CD14-positive monocyte (primary cell): ENCODE results near the gene UROC1. TPM values are rescaled to one million over a fixed set of nuclear protein-coding genes. Genes with fewer than 3 reads are reported as not detected.
A peak's percentile ranks its signal among the peaks of the same experiment; 100 is the strongest.

Experiments used
- DNase-seq, 3 donors: peaks; one replicate each; pipeline ENCODE4 v3.0.0-alpha.2; 2011 to 2022
- H2AFZ ChIP-seq: 2 replicates; pipeline ENCODE4 v1.6.0; 2012; ENCODE audit warnings: mild to moderate bottlenecking, low read depth, low read length, inconsistent platforms; ENCODE audit not compliant: insufficient read depth, poor library complexity, severe bottlenecking
- H3K27ac ChIP-seq, 2 donors: 1 replicate in 1 of 2; 2 replicates in 1 of 2; pipeline ENCODE4 v1.5.1; 2012 to 2013; ENCODE audit warnings: low read length in 2 of 2, control low read depth in 1 of 2, inconsistent platforms in 1 of 2, low read depth in 1 of 2, mild to moderate bottlenecking in 1 of 2
- H3K27me3 ChIP-seq, 2 donors: one replicate each; pipeline versions ENCODE4 v1.6.0 to v1.6.1; 2011 to 2013; ENCODE audit warnings: low read length in 2 of 2; ENCODE audit not compliant: control insufficient read depth in 2 of 2, insufficient read depth in 2 of 2
- H3K36me3 ChIP-seq, 2 donors: replicated peaks in 1 of 2; 1 replicate in 1 of 2; 2 replicates in 1 of 2; pipeline versions ENCODE4 v1.5.1 to v1.6.1; 2012 to 2013; ENCODE audit warnings: low read length in 2 of 2, control low read depth in 1 of 2, inconsistent platforms in 1 of 2, mild to moderate bottlenecking in 1 of 2; ENCODE audit not compliant: insufficient read depth in 2 of 2, control insufficient read depth in 1 of 2
- H3K4me1 ChIP-seq, 2 donors: 1 replicate in 1 of 2; 2 replicates in 1 of 2; pipeline versions ENCODE4 v1.5.1 to v1.6.1; 2012 to 2013; ENCODE audit warnings: low read length in 2 of 2, control low read depth in 1 of 2, inconsistent platforms in 1 of 2, mild to moderate bottlenecking in 1 of 2, moderate library complexity in 1 of 2; ENCODE audit not compliant: insufficient read depth in 2 of 2, control insufficient read depth in 1 of 2
- H3K4me2 ChIP-seq: replicated peaks from 2 replicates; pipeline ENCODE3; 2012; ENCODE audit warnings: low read length, moderate library complexity, mild to moderate bottlenecking; ENCODE audit not compliant: poor library complexity, severe bottlenecking; ENCODE audit errors: extremely low read depth
- H3K4me3 ChIP-seq, 3 experiments: fragments of 200-600 bp in 1 of 3; sonication (generic) in 1 of 3; replicated peaks in 1 of 3; 1 replicate in 2 of 3; 2 replicates in 1 of 3; pipeline ENCODE4 v1.5.1; 2011 to 2013; ENCODE audit warnings: low read length in 3 of 3, mild to moderate bottlenecking in 3 of 3, control low read depth in 2 of 3, low read depth in 2 of 3, inconsistent platforms in 1 of 3, moderate library complexity in 1 of 3
- H3K79me2 ChIP-seq: 2 replicates; pipeline ENCODE4 v1.6.0; 2012; ENCODE audit warnings: mild to moderate bottlenecking, control low read depth, inconsistent platforms, low read length, moderate library complexity; ENCODE audit not compliant: insufficient read depth
- H3K9ac ChIP-seq: 2 replicates; pipeline ENCODE4 v1.6.0; 2017; ENCODE audit warnings: low read length, mild to moderate bottlenecking; ENCODE audit not compliant: insufficient read depth, poor library complexity, severe bottlenecking
- H3K9me3 ChIP-seq, 2 donors: replicated peaks in 1 of 2; 1 replicate in 1 of 2; 2 replicates in 1 of 2; pipeline versions ENCODE4 v1.5.1 to v1.6.1; 2012 to 2013; ENCODE audit warnings: low read length in 2 of 2, control low read depth in 1 of 2; ENCODE audit not compliant: control insufficient read depth in 1 of 2, insufficient read depth in 1 of 2
- H4K20me1 ChIP-seq: 2 replicates; pipeline ENCODE4 v1.6.0; 2012; ENCODE audit warnings: mild to moderate bottlenecking, low read length, control low read depth, moderate library complexity; ENCODE audit not compliant: insufficient read depth
- H3K27ac Mint-ChIP-seq, 7 donors: one replicate each; pipeline ENCODE4 v1.8.0; 2020; ENCODE audit warnings: mild to moderate bottlenecking in 7 of 7, mixed read lengths in 7 of 7, moderate library complexity in 6 of 7, inconsistent platforms in 2 of 7
- H3K27me3 Mint-ChIP-seq, 3 donors: one replicate each; pipeline ENCODE4 v1.8.0; 2021 to 2022; ENCODE audit warnings: low read depth in 3 of 3, mild to moderate bottlenecking in 3 of 3, mixed read lengths in 3 of 3, moderate library complexity in 3 of 3, inconsistent platforms in 1 of 3
- H3K36me3 Mint-ChIP-seq, 2 donors: one replicate each; pipeline ENCODE4 v1.8.0; 2020; ENCODE audit warnings: mixed read lengths in 2 of 2, inconsistent platforms in 1 of 2, mild to moderate bottlenecking in 1 of 2
- H3K4me1 Mint-ChIP-seq: one replicate; pipeline ENCODE4 v1.8.0; 2020; ENCODE audit warnings: mild to moderate bottlenecking, mixed read lengths
- H3K4me3 Mint-ChIP-seq, 2 donors: one replicate each; pipeline ENCODE4 v1.8.0; 2020; ENCODE audit warnings: mild to moderate bottlenecking in 2 of 2, mixed read lengths in 2 of 2, moderate library complexity in 1 of 2
- H3K9me3 Mint-ChIP-seq, 7 donors: one replicate each; pipeline ENCODE4 v1.8.0; 2020 to 2022; ENCODE audit warnings: mixed read lengths in 7 of 7, mild to moderate bottlenecking in 6 of 7, moderate library complexity in 6 of 7, inconsistent platforms in 2 of 7
- CTCF ChIP-seq: fragments of 200-600 bp; IDR thresholded peaks from one replicate; pipeline ENCODE4 v1.8.0; 2022; ENCODE audit warnings: antibody characterized with exemption, mild to moderate bottlenecking
- WGBS: methylation state at CpG from one replicate; pipeline ENCODE4 v1.1.5; 2013; ENCODE audit warnings: missing lambda C conversion rate; ENCODE audit not compliant: insufficient coverage; 5-methylcytosine and 5-hydroxymethylcytosine counted together
- intact Hi-C, 2 donors: fragments of 100-400 bp; cut with micrococcal nuclease; formaldehyde crosslinking; loops; one replicate each; pipeline versions ENCODE4 v1.15.0 to v1.15.1; 2023
- polyA plus RNA-seq, 3 donors: library from polyadenylated mRNA; depleted of rRNA in 1 of 3; unstranded in 2 of 3; stranded (reverse) in 1 of 3; fragments of 300-500 nt in 2 of 3; fragments of >200 nt in 1 of 3; fragmentation: Illumina TruSeq in 2 of 3; gene quantifications; 1 replicate in 2 of 3; 2 replicates in 1 of 3; pipeline ENCODE4 v1.2.3, GENCODE V29; 2012 to 2021

The UROC1 gene
- polyA plus RNA-seq, 3 donors = not detected

GRCh38 chr3:126469479-126469878 is 48.1 kb downstream of the UROC1 start:
- H3K27ac Mint-ChIP-seq = peak overlapping the region; percentile 65 to 88 (median 74)
- DNase-seq = no peak
- no peak overlapping the region for H3K4me3 Mint-ChIP-seq
- Histone ChIP-seq H3K79me2 (peaks cover 81% of the 10 kb centered on the region), H3K36me3 (peaks cover 52 to 64% of the 10 kb centered on the region in 2 donors), H3K4me2 (no peak overlapping the region), H3K9me3 (no peaks in the 10 kb centered on the region), H4K20me1 (peaks cover 96% of the 10 kb centered on the region), H3K9ac (no peak overlapping the region), H3K4me1 (peaks cover 74 to 80% of the 10 kb centered on the region in 2 donors), H3K27me3 (no peaks in the 10 kb centered on the region), H3K27ac (peak overlapping the region in 1 of 2 donors; percentile 76), H2AFZ (no peak overlapping the region), H3K4me3 (no peak overlapping the region)
- no peaks in the 10 kb centered on the region for H3K27me3 Mint-ChIP-seq
- peaks cover 0 to 3% (median 0%) of the 10 kb centered on the region in 7 donors for H3K9me3 Mint-ChIP-seq
- H3K4me1 Mint-ChIP-seq = peaks cover 78% of the 10 kb centered on the region
- TF ChIP-seq CTCF = no peak
- peaks cover 59 to 69% of the 10 kb centered on the region in 2 donors for H3K36me3 Mint-ChIP-seq
- whole genome bisulfite sequencing = 93% methylated on average over 5 of the region's 11 CpGs
- intact Hi-C loops = loop anchor here in 1 of 2 donors (10.0 kb wide), 1 partner anchor 115 kb away; the partner anchor contains the start of gene KLF15

GRCh38 chr3:126468028-126468891 is 49.3 kb downstream of the UROC1 start:
- H3K4me3 ChIP-seq = no peak overlapping the region
- DNase-seq = peak; percentile 36 to 49 (median 46)
- H3K79me2 ChIP-seq = peaks cover 81% of the 10 kb centered on the region
- H2AFZ ChIP-seq = no peak overlapping the region
- H3K27ac Mint-ChIP-seq = peak overlapping the region; percentile 74 to 92 (median 80)
- H3K27ac ChIP-seq = peak overlapping the region; percentile 8 to 76
- peaks cover 0 to 3% (median 0%) of the 10 kb centered on the region in 7 donors for H3K9me3 Mint-ChIP-seq
- H3K27me3 Mint-ChIP-seq = no peaks in the 10 kb centered on the region
- intact Hi-C loops = loop anchor here in 1 of 2 donors (10.0 kb wide), 1 partner anchor 113 kb away; the partner anchor contains the start of gene KLF15
- peaks cover 69% of the 10 kb centered on the region for H3K4me1 Mint-ChIP-seq
- H3K4me2 ChIP-seq = no peak overlapping the region
- H3K4me1 ChIP-seq = peaks cover 65 to 73% of the 10 kb centered on the region in 2 donors
- peaks cover 70 to 81% of the 10 kb centered on the region in 2 donors for H3K36me3 Mint-ChIP-seq
- no peak overlapping the region for H3K9ac ChIP-seq
- H4K20me1 ChIP-seq = peaks cover 96% of the 10 kb centered on the region
- no peak overlapping the region for H3K4me3 Mint-ChIP-seq
- no peaks in the 10 kb centered on the region for H3K9me3 ChIP-seq
- 79% methylated on average over 13 of the region's 13 CpGs for WGBS
- no peak for TF ChIP-seq CTCF
- no peaks in the 10 kb centered on the region for H3K27me3 ChIP-seq
- peaks cover 63 to 76% of the 10 kb centered on the region in 2 donors for H3K36me3 ChIP-seq
